GM19239 (cell line): Measurements from ENCODE around the gene FAM131B.

ENCODE experiments used
- DNase-seq: peaks from one replicate; pipeline ENCODE4 v3.0.0; 2011; ENCODE audit warnings: low spot score; ENCODE audit not compliant: insufficient read length
- FAIRE-seq: peaks from 2 replicates; lab custom pipeline; 2011; peaks lifted over from hg19 to GRCh38; lab: Jason Lieb, UNC

Gene FAM131B

GRCh38 chr7:143329471-143330170, 32.9 kb downstream of the FAM131B start:
- DNase-seq (no peak), FAIRE-seq (no peak)

GRCh38 chr7:143327903-143328302, 34.6 kb downstream of the FAM131B start:
- DNase-seq = no peak
- no peak for FAIRE-seq

- FAIRE-seq (peak; percentile 35), DNase-seq (no peak)
These were observed 37.3 kb downstream of the FAM131B start for GRCh38 chr7:143325240-143325639.

GRCh38 chr7:143323653-143324052, 38.9 kb downstream of the FAM131B start:
- FAIRE-seq (no peak), DNase-seq (no peak)

GRCh38 chr7:143322760-143323633, 39.5 kb downstream of the FAM131B start:
- DNase-seq (no peak), FAIRE-seq (no peak)

GRCh38 chr7:143321734-143322133, 40.8 kb downstream of the FAM131B start:
- DNase-seq (no peak), FAIRE-seq (no peak)

- FAIRE-seq (no peak), DNase-seq (no peak)
These were observed 41.3 kb downstream of the FAM131B start for GRCh38 chr7:143321242-143321641.

GRCh38 chr7:143320620-143321019, 41.9 kb downstream of the FAM131B start:
- no peak for FAIRE-seq

GRCh38 chr7:143318661-143319060, 43.9 kb downstream of the FAM131B start:
- no peak for FAIRE-seq
- no peak for DNase-seq

More at GRCh38 chr7:143320620-143321019, 41.9 kb downstream of the FAM131B start:
- DNase-seq = no peak

- FAIRE-seq (no peak), DNase-seq (no peak)
These were observed 46.0 kb downstream of the FAM131B start for GRCh38 chr7:143316492-143316891.

- FAIRE-seq (no peak), DNase-seq (no peak)
These were observed 46.7 kb downstream of the FAM131B start, which contains the start of gene CLCN1 for GRCh38 chr7:143315776-143316175. Gene CLCN1, plus strand, starts transcription at chr7:143316111. Its CDS starts 102 bp downstream, at chr7:143316213.

GRCh38 chr7:143314127-143314526, 48.4 kb downstream of the FAM131B start:
- DNase-seq (no peak), FAIRE-seq (no peak)

- FAIRE-seq = no peak
These were observed 53.9 kb downstream of the FAM131B start for GRCh38 chr7:143308632-143309031.

GRCh38 chr7:143305423-143306070, 57.0 kb downstream of the FAM131B start:
- DNase-seq = no peak
- FAIRE-seq = no peak

More at GRCh38 chr7:143308632-143309031, 53.9 kb downstream of the FAM131B start:
- no peak for DNase-seq

- DNase-seq = no peak
- FAIRE-seq = no peak
These were observed 57.6 kb downstream of the FAM131B start for GRCh38 chr7:143304938-143305337.

- DNase-seq (no peak), FAIRE-seq (no peak)
These were observed 58.8 kb downstream of the FAM131B start for GRCh38 chr7:143303733-143304132.
